CD4-positive, alpha-beta T cell treated with Interleukin-15 for 4 hours (primary cell): ENCODE data around the gene ADAM8.
"Not testable (repeated sequence)": the region's sequence is repeated elsewhere in the genome, so short reads cannot be mapped to it uniquely, and the experiment has no call there.

Experiments
- DNase-seq: peaks from one replicate; pipeline ENCODE4 v3.0.0-alpha.2; 2020; ENCODE audit warnings: low spot score

Gene ADAM8

DNA sequence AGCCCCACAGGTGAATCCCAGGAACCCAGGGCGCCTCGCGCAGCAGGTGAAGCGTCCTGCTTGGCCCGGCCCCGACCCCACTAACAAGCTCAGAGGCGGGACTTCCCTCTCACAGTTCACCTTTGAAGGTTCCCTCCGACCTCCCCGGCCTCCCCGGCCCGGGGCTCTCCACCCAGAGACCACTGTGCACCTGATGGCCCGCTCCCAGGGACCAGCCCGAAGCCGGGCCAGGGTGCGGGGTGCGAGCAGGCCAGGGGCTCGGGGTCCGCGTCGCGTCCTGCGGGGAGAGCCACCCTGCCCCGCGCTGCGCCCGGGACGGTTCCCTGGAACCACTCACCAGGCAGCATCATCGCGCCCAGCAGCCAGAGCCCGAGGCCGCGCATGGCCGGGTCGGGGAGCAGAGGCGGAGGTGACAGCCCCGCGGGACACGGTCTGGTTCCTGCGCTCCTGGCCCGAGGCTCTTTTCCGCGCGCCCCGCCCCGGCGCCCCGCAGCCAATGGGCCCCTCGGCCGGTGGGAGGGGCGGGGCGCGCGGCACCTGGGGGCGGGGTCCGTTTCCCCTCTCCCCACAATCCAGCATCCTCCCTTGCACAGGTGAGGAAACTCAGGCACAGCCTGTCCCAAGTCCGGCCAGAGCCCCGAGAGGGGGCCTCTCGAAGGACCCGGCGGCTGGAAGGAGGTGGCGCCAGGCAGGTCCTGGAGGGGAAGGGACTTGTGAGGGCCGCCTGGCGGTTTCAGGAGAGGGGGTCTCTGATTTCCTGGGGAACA lies at the start of gene ADAM8:
Gene ADAM8 (minus strand): TSS at position 434 of the 767 bp plus-strand sequence. CDS start 51 bp downstream, at position 383.
- peak; percentile 64 for DNase-seq

- no peak for DNase-seq
These were observed 49.5 kb upstream of the ADAM8 start for GRCh38 chr10:133326223-133326551.

DNA sequence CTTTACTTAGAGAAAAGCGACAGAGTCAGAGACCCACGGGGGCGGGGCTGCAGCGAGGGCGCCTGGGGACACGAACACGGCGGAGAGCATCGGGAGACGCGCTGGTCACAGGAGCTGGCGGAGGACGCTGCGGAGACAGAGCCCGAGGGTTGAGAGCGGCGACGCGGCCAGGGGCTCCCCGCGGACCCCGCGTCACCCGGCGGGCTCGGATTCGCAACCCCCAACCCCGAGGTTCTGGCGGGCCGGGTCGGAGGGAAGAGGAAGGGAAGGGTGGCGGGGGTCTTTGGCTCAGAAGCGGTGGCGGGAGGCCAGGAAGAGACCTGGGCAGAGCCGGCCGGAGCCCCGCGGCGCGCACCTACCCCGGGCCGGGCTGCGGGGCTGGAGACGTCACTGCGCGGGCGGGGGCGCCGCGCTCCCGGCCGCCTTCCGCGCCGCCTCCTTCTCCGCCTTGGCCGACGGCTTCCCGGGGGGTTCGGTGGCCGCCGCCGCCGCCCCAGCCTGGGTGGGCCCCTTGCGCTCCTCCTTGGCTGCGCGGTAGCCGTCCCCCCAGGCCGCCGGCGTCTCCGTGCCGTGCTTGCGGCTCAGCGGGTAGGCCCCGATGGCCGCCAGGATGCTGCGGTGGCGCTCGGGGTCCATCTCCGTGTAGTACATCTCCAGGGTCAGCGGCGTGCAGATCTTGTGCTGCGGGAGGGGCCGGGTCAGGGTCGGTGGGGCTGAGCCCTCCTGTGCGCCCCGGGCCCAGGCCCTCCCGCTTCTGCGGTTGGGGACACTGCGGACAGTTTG lies 49.0 kb upstream of the ADAM8 start:
- DNase-seq = no peak

DNA sequence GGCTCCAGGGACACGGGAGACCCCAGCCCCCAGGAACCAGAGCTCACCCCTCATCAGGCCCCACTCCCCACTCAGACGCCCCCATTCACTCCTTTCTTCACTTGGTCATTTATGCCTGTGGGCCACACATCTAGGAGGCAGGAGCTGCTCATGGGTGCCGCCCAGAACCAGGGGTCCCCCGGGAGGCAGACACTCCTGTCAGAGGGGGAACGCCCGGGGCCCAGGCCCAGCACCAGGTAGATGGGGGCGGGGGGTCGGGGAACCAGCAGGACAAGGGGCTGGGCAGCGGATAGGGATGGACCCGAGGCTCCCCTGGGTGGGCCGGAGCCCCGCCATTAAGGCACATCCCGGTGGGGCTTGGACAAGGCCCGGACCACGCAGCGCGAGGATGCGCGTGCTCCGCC lies 48.2 kb upstream of the ADAM8 start:
- no peak for DNase-seq

GRCh38 chr10:133324198-133324792 lies 47.6 kb upstream of the ADAM8 start:
- DNase-seq = peak; percentile 59

DNA sequence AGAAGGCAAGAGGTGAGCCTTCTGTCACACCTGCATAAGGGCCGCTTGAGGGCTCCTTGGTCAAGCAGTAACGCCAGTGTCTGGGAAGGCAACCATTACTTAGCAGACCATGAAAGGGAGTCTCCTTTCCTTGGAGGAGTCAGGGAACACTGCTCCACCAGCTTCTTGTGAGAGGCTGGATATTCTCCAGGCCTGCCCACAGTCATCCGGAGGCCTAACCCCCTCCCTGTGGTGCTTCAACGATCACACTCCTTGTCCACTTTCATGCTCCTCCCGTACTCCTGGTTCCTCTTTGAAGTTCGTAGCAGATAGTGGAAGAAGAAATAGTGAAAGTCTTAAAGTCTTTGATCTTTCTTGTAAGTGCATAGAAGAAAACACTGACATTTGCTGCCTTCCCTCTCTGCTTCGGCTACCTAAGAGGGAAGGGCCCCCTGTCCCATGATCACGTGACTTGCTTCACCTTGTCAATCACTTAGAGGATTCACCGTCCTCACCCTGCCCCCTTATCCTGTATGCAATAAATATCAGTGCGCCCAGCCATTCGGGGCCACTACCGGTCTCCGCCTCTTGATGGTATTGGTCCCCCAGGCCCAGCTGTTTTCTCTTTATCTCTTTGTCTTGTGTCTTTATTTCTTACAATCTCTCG lies 45.5 kb upstream of the ADAM8 start:
- not testable (repeated sequence) for DNase-seq

DNA sequence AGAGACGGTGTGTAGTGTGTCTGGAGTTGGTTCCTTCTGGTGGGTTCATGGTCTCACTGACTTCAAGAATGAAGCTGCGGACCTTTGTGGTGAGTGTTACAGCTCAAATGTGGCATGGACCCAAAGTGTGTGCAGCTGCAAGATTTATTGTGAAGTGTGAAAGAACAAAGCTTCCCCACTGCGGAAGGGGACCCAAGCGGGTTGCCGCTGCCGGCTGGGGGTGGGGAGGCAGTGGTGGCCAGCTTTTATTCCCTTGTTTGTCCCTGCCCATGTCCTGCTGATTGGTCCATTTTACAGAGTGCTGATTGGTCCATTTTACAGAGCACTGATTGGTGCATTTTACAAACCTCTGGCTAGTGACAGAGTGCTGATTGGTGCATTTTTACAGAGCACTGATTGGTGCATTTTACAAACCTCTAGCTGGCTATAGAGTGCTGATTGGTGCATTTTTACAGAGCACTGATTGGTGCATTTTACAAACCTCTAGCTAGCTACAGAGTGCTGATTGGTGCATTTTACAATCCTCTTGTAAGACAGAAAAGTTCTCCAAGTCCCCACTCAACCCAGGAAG lies 44.3 kb upstream of the ADAM8 start:
- not testable (repeated sequence) for DNase-seq

- DNase-seq = peak; percentile 71
These were observed 41.9 kb upstream of the ADAM8 start for GRCh38 chr10:133318494-133319127.

DNA sequence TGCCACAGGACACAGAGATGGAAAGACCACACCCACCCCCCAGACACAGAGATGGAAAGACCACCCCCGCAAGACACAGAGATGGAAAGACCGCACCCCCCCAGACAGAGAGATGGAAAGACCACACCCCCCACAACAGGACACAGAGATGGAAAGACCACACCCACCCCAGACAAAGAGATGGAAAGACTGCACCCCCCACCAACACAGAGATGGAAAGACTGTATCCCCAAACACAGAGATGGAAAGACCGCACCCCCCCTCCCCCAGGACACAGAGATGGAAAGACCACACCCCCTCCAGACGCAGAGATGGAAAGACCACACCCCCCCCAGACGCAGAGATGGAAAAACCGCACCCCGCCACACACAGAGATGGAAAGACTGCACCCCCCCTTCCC lies 40.1 kb upstream of the ADAM8 start:
- DNase-seq = no peak

GRCh38 chr10:133316266-133316665 lies 39.6 kb upstream of the ADAM8 start:
- no peak for DNase-seq

DNA sequence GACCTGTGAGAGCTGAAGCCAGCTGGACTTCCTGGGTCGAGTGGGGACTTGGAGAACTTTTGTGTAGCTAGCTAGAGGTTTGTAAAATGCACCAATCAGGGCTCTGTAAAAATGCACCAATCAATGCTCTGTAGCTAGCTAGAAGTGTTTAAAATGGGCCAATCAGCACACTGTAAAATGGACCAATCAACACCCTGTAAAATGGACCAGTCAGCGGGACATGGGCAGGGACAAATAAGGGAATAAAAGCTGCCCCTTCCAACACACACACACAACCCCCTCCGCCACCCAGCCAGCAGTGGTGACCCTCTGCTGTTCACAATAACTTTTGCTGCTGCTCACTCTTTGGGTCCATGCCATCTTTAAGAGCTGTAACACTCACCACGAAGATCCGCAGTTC lies 39.2 kb upstream of the ADAM8 start:
- DNase-seq = no peak

- no peak for DNase-seq
These were observed 38.2 kb upstream of the ADAM8 start for GRCh38 chr10:133314911-133315310.

DNA sequence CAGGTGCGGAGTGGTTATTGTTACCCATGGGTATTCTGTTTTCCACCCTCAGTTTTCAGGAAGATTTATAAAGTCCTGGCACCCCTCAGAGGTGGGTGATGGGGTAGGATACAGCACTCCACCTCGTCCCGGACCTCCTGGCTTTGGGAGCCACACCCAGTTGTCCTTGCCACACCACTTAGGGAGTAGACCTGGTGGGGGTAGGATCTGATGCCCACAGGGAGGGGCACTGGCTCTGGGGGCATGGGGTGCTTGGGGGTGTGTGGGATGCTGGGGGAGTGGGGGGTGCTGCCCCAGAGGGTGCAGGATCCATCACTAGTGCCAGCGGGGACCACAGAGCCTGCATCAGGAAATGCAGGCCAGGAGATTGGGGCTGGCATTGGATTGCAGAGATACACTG lies 36.5 kb upstream of the ADAM8 start:
- DNase-seq = no peak

DNA sequence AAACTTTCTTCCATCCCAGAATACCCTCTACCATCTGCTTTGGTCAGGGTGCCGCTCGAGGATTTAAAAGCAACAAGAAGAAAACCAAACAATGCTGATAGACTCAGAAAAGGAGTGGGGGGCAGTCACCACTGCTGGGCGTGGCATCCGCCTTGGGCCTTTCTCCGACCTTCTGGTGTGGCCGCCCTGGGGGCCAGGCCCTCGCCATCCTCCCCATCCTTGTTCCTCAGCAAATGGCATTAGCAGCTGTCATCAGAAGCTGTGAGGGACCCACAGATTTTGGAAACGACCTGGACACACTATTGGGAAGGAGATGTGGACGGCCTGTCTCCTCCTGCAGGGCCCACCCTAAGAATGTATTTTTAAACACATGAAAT lies 36.1 kb upstream of the ADAM8 start:
- DNase-seq = no peak

- no peak for DNase-seq
These were observed 35.5 kb upstream of the ADAM8 start for GRCh38 chr10:133312016-133312768.

DNA sequence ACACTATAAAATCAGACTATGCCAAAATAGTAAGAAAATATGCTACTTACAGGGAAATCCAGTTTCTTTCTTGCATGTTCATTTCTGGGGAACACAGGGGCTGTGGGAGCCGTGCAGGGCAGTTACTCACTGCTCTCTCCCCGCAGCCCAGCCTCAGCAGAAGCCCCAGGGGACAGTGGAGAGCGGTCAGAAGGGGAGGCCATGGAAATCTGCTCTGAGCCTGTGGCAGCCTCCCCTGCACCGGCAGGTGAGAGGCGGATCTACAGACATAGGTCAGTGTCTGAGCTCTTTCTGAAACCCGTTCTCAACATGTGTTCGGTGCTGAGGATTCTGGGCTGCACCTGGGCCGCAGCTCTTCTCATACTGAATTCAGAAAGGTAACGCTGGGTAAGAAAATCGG lies 34.9 kb upstream of the ADAM8 start:
- no peak for DNase-seq

DNA sequence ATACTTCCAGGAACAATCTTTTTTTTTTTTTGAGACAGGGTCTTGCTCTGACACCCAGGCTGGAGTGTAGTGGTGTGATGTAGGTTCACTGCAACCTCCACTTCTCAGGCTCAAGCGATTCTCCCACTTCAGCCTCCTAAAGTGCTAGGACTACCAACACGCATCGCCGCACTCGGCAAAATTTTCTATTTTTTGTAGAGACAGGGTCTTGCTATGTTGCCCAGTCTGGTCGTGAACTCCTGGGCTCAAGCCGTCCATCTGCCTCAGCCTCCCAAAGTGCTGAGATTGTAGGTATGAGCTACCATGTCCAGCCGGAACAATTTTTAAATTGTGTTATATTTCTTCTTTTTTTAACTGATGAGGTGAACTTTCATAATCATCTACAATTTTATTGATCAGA lies 34.1 kb upstream of the ADAM8 start:
- no peak for DNase-seq

GRCh38 chr10:133310399-133310755 lies 33.7 kb upstream of the ADAM8 start:
- no peak for DNase-seq

- no peak for DNase-seq
These were observed 33.2 kb upstream of the ADAM8 start for GRCh38 chr10:133309720-133310398.

DNA sequence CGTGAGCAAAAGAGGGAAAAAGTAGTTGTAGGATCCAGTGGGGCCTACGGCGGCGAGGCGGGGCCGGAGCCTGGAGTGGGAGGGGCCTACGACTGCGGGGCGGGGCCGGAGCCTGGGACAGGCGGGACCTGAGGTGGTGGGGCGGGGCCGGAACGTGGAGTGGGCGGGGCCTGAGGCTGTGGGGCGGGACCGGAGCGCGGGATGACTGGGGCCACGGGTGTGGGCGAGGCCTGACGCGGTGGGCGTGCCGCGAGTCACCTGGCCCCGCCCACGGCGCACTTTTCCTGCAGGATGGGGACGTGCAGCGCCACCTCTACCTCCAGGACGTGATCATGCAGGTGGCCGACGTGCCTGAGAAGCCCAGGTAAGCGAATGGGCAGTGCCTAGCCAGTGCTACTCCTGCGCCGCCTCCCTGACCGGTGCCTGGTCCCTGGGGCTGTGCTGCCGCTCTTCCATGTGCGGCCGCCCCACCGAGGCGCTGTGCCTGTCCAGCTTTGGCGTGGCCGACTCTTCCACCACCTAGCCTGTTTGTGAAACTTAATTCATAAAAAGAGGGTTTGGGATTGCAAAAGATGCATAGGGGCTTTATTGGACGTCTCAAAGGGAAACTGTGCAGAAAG lies 32.5 kb upstream of the ADAM8 start:
- DNase-seq = peak; percentile 92
